ENCODE data around the gene ST3GAL4. TPM values are rescaled to one million over a fixed set of nuclear protein-coding genes. Genes with fewer than 3 reads are reported as not detected.
"Not testable (repeated sequence)": the region's sequence is repeated elsewhere in the genome, so short reads cannot be mapped to it uniquely, and the experiment has no call there.

The ST3GAL4 gene
- polyA plus RNA-seq, 1 donor: 20.4 TPM

DNA sequence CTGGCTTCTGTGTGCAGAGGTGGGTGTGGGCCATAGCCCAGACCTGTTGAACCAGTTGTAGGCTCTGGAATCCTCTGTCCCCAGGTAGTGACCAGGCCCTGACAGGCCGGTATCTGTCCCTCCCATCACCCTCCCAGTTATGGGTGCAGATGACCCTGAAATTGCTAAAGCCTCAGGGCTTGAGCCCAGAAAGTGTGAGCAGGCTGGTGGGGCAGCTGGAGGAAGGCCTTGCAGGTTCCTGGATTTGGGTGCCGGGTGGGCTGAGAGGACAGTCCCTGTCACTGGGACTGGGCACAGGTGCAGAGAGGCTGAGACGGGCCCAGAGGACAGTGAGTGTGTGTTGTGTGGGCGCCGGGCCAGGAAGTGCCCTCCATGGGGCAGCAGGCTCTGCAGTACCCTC, 10.0 kb downstream of the ST3GAL4 start:
- H3K9me3 ChIP-seq (ENCODE audit: control insufficient read depth, low read depth, low read length); H3K4me3 ChIP-seq (ENCODE audit: low read length); H3K36me3 ChIP-seq (ENCODE audit: control insufficient read depth, insufficient read depth, low read length); H3K27me3 ChIP-seq (ENCODE audit: control insufficient read depth, insufficient read depth, low read length); H3K27ac ChIP-seq (ENCODE audit: low read length); H3K4me1 ChIP-seq (ENCODE audit: control insufficient read depth, insufficient read depth, low read length); DNase-seq: not testable (repeated sequence)
- no CpG with 5 or more reads among the region's 5 CpGs for WGBS (ENCODE audit: insufficient coverage, low lambda C conversion rate)

- Histone ChIP-seq H3K27me3 (ENCODE audit: control insufficient read depth, insufficient read depth, low read length) (no peaks in the 10 kb centered on the region), H3K4me3 (ENCODE audit: low read length) (no peak overlapping the region), H3K27ac (ENCODE audit: low read length) (no peak overlapping the region), H3K9me3 (ENCODE audit: control insufficient read depth, low read depth, low read length) (no peaks in the 10 kb centered on the region), H3K36me3 (ENCODE audit: control insufficient read depth, insufficient read depth, low read length) (no peaks in the 10 kb centered on the region), H3K4me1 (ENCODE audit: control insufficient read depth, insufficient read depth, low read length) (peaks cover 3% of the 10 kb centered on the region)
- WGBS (ENCODE audit: insufficient coverage, low lambda C conversion rate): 80% methylated on average over 1 of the region's 19 CpGs
- DNase-seq: no peak
Observed at GRCh38 chr11:126366064-126366822, 10.8 kb downstream of the ST3GAL4 start.

- not testable (repeated sequence) for H3K27me3 ChIP-seq (ENCODE audit: control insufficient read depth, insufficient read depth, low read length); H3K36me3 ChIP-seq (ENCODE audit: control insufficient read depth, insufficient read depth, low read length); DNase-seq; H3K9me3 ChIP-seq (ENCODE audit: control insufficient read depth, low read depth, low read length); H3K27ac ChIP-seq (ENCODE audit: low read length); H3K4me1 ChIP-seq (ENCODE audit: control insufficient read depth, insufficient read depth, low read length); H3K4me3 ChIP-seq (ENCODE audit: low read length)
- no CpG with 5 or more reads among the region's 14 CpGs for WGBS (ENCODE audit: insufficient coverage, low lambda C conversion rate)
Observed at GRCh38 chr11:126366823-126367654, 11.6 kb downstream of the ST3GAL4 start.

- H3K4me3 ChIP-seq (ENCODE audit: low read length); H3K9me3 ChIP-seq (ENCODE audit: control insufficient read depth, low read depth, low read length); DNase-seq; H3K27ac ChIP-seq (ENCODE audit: low read length); H3K36me3 ChIP-seq (ENCODE audit: control insufficient read depth, insufficient read depth, low read length); H3K27me3 ChIP-seq (ENCODE audit: control insufficient read depth, insufficient read depth, low read length); H3K4me1 ChIP-seq (ENCODE audit: control insufficient read depth, insufficient read depth, low read length): not testable (repeated sequence)
- WGBS (ENCODE audit: insufficient coverage, low lambda C conversion rate): no CpG with 5 or more reads among the region's 5 CpGs
Observed at GRCh38 chr11:126367806-126368205, 12.3 kb downstream of the ST3GAL4 start.

- H3K27ac ChIP-seq (ENCODE audit: low read length); H3K9me3 ChIP-seq (ENCODE audit: control insufficient read depth, low read depth, low read length); H3K4me3 ChIP-seq (ENCODE audit: low read length); H3K4me1 ChIP-seq (ENCODE audit: control insufficient read depth, insufficient read depth, low read length); H3K36me3 ChIP-seq (ENCODE audit: control insufficient read depth, insufficient read depth, low read length); DNase-seq; H3K27me3 ChIP-seq (ENCODE audit: control insufficient read depth, insufficient read depth, low read length): not testable (repeated sequence)
- no CpG with 5 or more reads among the region's 11 CpGs for WGBS (ENCODE audit: insufficient coverage, low lambda C conversion rate)
Observed at GRCh38 chr11:126368336-126369119, 13.0 kb downstream of the ST3GAL4 start.

- no peak overlapping the region for H3K27ac ChIP-seq (ENCODE audit: low read length)
- H3K4me1 ChIP-seq (ENCODE audit: control insufficient read depth, insufficient read depth, low read length): no peaks in the 10 kb centered on the region
- no peak for DNase-seq
- WGBS (ENCODE audit: insufficient coverage, low lambda C conversion rate): no CpG with 5 or more reads among the region's 3 CpGs
- H3K9me3 ChIP-seq (ENCODE audit: control insufficient read depth, low read depth, low read length): no peaks in the 10 kb centered on the region
- no peak overlapping the region for H3K4me3 ChIP-seq (ENCODE audit: low read length)
- no peaks in the 10 kb centered on the region for H3K36me3 ChIP-seq (ENCODE audit: control insufficient read depth, insufficient read depth, low read length)
- H3K27me3 ChIP-seq (ENCODE audit: control insufficient read depth, insufficient read depth, low read length): no peaks in the 10 kb centered on the region
Observed at GRCh38 chr11:126370016-126370415, 14.5 kb downstream of the ST3GAL4 start.

GRCh38 chr11:126371595-126371994, 16.1 kb downstream of the ST3GAL4 start:
- no peaks in the 10 kb centered on the region for H3K9me3 ChIP-seq (ENCODE audit: control insufficient read depth, low read depth, low read length)
- H3K4me1 ChIP-seq (ENCODE audit: control insufficient read depth, insufficient read depth, low read length): no peaks in the 10 kb centered on the region
- H3K36me3 ChIP-seq (ENCODE audit: control insufficient read depth, insufficient read depth, low read length): no peaks in the 10 kb centered on the region
- DNase-seq: no peak
- H3K4me3 ChIP-seq (ENCODE audit: low read length): no peak overlapping the region
- no CpG with 5 or more reads among the region's 7 CpGs for WGBS (ENCODE audit: insufficient coverage, low lambda C conversion rate)
- no peaks in the 10 kb centered on the region for H3K27me3 ChIP-seq (ENCODE audit: control insufficient read depth, insufficient read depth, low read length)
- H3K27ac ChIP-seq (ENCODE audit: low read length): no peak overlapping the region

- no CpG with 5 or more reads among the region's 12 CpGs for WGBS (ENCODE audit: insufficient coverage, low lambda C conversion rate)
- H3K27me3 ChIP-seq (ENCODE audit: control insufficient read depth, insufficient read depth, low read length); H3K9me3 ChIP-seq (ENCODE audit: control insufficient read depth, low read depth, low read length); DNase-seq; H3K4me3 ChIP-seq (ENCODE audit: low read length); H3K4me1 ChIP-seq (ENCODE audit: control insufficient read depth, insufficient read depth, low read length); H3K27ac ChIP-seq (ENCODE audit: low read length); H3K36me3 ChIP-seq (ENCODE audit: control insufficient read depth, insufficient read depth, low read length): not testable (repeated sequence)
Observed at GRCh38 chr11:126373389-126374066, 18.0 kb downstream of the ST3GAL4 start.

- H3K9me3 ChIP-seq (ENCODE audit: control insufficient read depth, low read depth, low read length); H3K4me1 ChIP-seq (ENCODE audit: control insufficient read depth, insufficient read depth, low read length); H3K36me3 ChIP-seq (ENCODE audit: control insufficient read depth, insufficient read depth, low read length); H3K27me3 ChIP-seq (ENCODE audit: control insufficient read depth, insufficient read depth, low read length); H3K4me3 ChIP-seq (ENCODE audit: low read length); H3K27ac ChIP-seq (ENCODE audit: low read length); DNase-seq: not testable (repeated sequence)
- WGBS (ENCODE audit: insufficient coverage, low lambda C conversion rate): no CpG with 5 or more reads among the region's 28 CpGs
Observed at GRCh38 chr11:126374562-126375300, 19.2 kb downstream of the ST3GAL4 start.

Measured in large intestine (tissue), 3 donors.